Measurements from ENCODE around the gene FRZB. TPM values are rescaled to one million over a fixed set of nuclear protein-coding genes. Genes with fewer than 3 reads are reported as not detected.
"Not testable (repeated sequence)": the region's sequence is repeated elsewhere in the genome, so short reads cannot be mapped to it uniquely, and the experiment has no call there.

The FRZB gene
- polyA plus RNA-seq, 3 donors = 0.56 to 6.4 (median 0.97) TPM

GRCh38 chr2:182893035-182893434, 26.6 kb upstream of the FRZB start:
- H3K27ac ChIP-seq (ENCODE audit: low read depth, low read length) = not testable (repeated sequence)
- WGBS, 3 donors = 88 to 94% (median 90%) methylated on average over 7 of the region's 7 CpGs

GRCh38 chr2:182891611-182892010, 25.2 kb upstream of the FRZB start:
- WGBS, 3 donors = 54 to 75% (median 67%) methylated on average over 4 of the region's 4 CpGs
- no peak overlapping the region for H3K27ac ChIP-seq (ENCODE audit: low read depth, low read length)

- WGBS, 3 donors = 23 to 79% (median 68%) methylated on average over 3 of the region's 3 CpGs
- H3K27ac ChIP-seq (ENCODE audit: low read depth, low read length) = no peak overlapping the region
Observed at GRCh38 chr2:182890773-182891378, 24.4 kb upstream of the FRZB start.

- no peak overlapping the region for H3K27ac ChIP-seq (ENCODE audit: low read depth, low read length)
- WGBS, 3 donors = 72 to 87% (median 80%) methylated on average over 7 of the region's 7 CpGs
Observed at GRCh38 chr2:182890305-182890704, 23.9 kb upstream of the FRZB start.

GRCh38 chr2:182887753-182888415, 21.4 kb upstream of the FRZB start:
- 82 to 83% (median 82%) methylated on average over 4 of the region's 4 CpGs for WGBS, 3 donors

GRCh38 chr2:182887093-182887492, 20.7 kb upstream of the FRZB start:
- no peak overlapping the region for H3K27ac ChIP-seq (ENCODE audit: low read depth, low read length)
- WGBS, 3 donors = 66 to 75% (median 67%) methylated on average over 6 of the region's 6 CpGs

More at GRCh38 chr2:182887753-182888415, 21.4 kb upstream of the FRZB start:
- H3K27ac ChIP-seq (ENCODE audit: low read depth, low read length) = no peak overlapping the region

- H3K27ac ChIP-seq (ENCODE audit: low read depth, low read length) = no peak overlapping the region
- WGBS, 3 donors = 94 to 96% (median 95%) methylated on average over 1 of the region's 1 CpG
Observed at GRCh38 chr2:182885771-182886170, 19.3 kb upstream of the FRZB start.

- 70 to 86% (median 79%) methylated on average over 2 of the region's 2 CpGs for WGBS, 3 donors
- no peak overlapping the region for H3K27ac ChIP-seq (ENCODE audit: low read depth, low read length)
Observed at GRCh38 chr2:182883451-182883850, 17.0 kb upstream of the FRZB start.

GRCh38 chr2:182880100-182880499, 13.7 kb upstream of the FRZB start:
- not testable (repeated sequence) for H3K27ac ChIP-seq (ENCODE audit: low read depth, low read length)
- 89 to 94% (median 92%) methylated on average over 1 of the region's 1 CpG for WGBS, 3 donors

- 91 to 93% (median 92%) methylated on average over 1 of the region's 1 CpG for WGBS, 3 donors
- not testable (repeated sequence) for H3K27ac ChIP-seq (ENCODE audit: low read depth, low read length)
Observed at GRCh38 chr2:182876653-182877052, 10.2 kb upstream of the FRZB start.

- no peak overlapping the region for H3K27ac ChIP-seq (ENCODE audit: low read depth, low read length)
- 11 to 26% (median 15%) methylated on average over 1 of the region's 1 CpG for WGBS, 3 donors
Observed at GRCh38 chr2:182870227-182870626, 3.8 kb upstream of the FRZB start.

GRCh38 chr2:182868054-182868796, 1.8 kb upstream of the FRZB start:
- no peak overlapping the region for H3K27ac ChIP-seq (ENCODE audit: low read depth, low read length)
- WGBS, 3 donors = 75 to 81% (median 76%) methylated on average over 6 of the region's 6 CpGs

GRCh38 chr2:182867426-182868053, 1.1 kb upstream of the FRZB start:
- WGBS, 3 donors = 41 to 47% (median 46%) methylated on average over 12 of the region's 12 CpGs
- no peak overlapping the region for H3K27ac ChIP-seq (ENCODE audit: low read depth, low read length)

- 16 to 22% (median 21%) methylated on average over 19 of the region's 19 CpGs for WGBS, 3 donors
Observed at GRCh38 chr2:182866095-182866460, 359 bp downstream of the FRZB start.

GRCh38 chr2:182864949-182865570, 1.4 kb downstream of the FRZB start:
- 86 to 90% (median 89%) methylated on average over 4 of the region's 4 CpGs for WGBS, 3 donors
- no peak overlapping the region for H3K27ac ChIP-seq (ENCODE audit: low read depth, low read length)

More at GRCh38 chr2:182866095-182866460, 359 bp downstream of the FRZB start:
- H3K27ac ChIP-seq (ENCODE audit: low read depth, low read length) = no peak overlapping the region

- H3K27ac ChIP-seq (ENCODE audit: low read depth, low read length) = no peak overlapping the region
Observed at GRCh38 chr2:182863642-182864041, 2.8 kb downstream of the FRZB start.

GRCh38 chr2:182862091-182862490, 4.3 kb downstream of the FRZB start:
- H3K27ac ChIP-seq (ENCODE audit: low read depth, low read length) = no peak overlapping the region
- WGBS, 3 donors = 32 to 68% (median 56%) methylated on average over 5 of the region's 5 CpGs

GRCh38 chr2:182860858-182861257, 5.6 kb downstream of the FRZB start:
- no peak overlapping the region for H3K27ac ChIP-seq (ENCODE audit: low read depth, low read length)
- WGBS, 3 donors = 93 to 98% (median 95%) methylated on average over 2 of the region's 2 CpGs

- 88 to 91% (median 89%) methylated on average over 3 of the region's 3 CpGs for WGBS, 3 donors
- no peak overlapping the region for H3K27ac ChIP-seq (ENCODE audit: low read depth, low read length)
Observed at GRCh38 chr2:182858671-182859070, 7.8 kb downstream of the FRZB start.

Data from adipose tissue (tissue), 3 donors.